RWPE2 (cell line): ENCODE data around the gene AGBL3.
"Not testable (repeated sequence)": the region's sequence is repeated elsewhere in the genome, so short reads cannot be mapped to it uniquely, and the experiment has no call there.

Experiments used
- ATAC-seq: fragments of 200-7000 bp; cut with Tn5 transposase; 3 replicates; pipeline ENCODE4 v1.9.1; 2021; ENCODE audit warnings: low read depth
- DNase-seq: peaks from one replicate; pipeline ENCODE4 v3.0.0-alpha.2; 2020; ENCODE audit warnings: low spot score
- H3K27ac ChIP-seq: fragments of 450-650 bp; 2 replicates; pipeline ENCODE4 v1.5.1; 2017; ENCODE audit warnings: mild to moderate bottlenecking; ENCODE audit not compliant: poor library complexity, severe bottlenecking
- H3K27me3 ChIP-seq: fragments of 250-450 bp; sonication (Bioruptor Pico); 2 replicates; pipeline ENCODE4 v1.5.1; 2021; ENCODE audit warnings: mild to moderate bottlenecking, moderate library complexity; ENCODE audit not compliant: insufficient read depth, poor library complexity, severe bottlenecking
- H3K36me3 ChIP-seq: fragments of 250-450 bp; sonication (Bioruptor Pico); 2 replicates; pipeline ENCODE4 v1.5.1; 2020; ENCODE audit warnings: low read depth, mild to moderate bottlenecking, moderate library complexity
- H3K4me1 ChIP-seq: fragments of 250-450 bp; sonication (Bioruptor Pico); 2 replicates; pipeline ENCODE4 v1.5.1; 2021; ENCODE audit warnings: mild to moderate bottlenecking, moderate library complexity; ENCODE audit not compliant: insufficient read depth, poor library complexity, severe bottlenecking
- H3K4me3 ChIP-seq: fragments of 250-450 bp; sonication (Bioruptor Pico); 2 replicates; pipeline ENCODE4 v1.5.1; 2021; ENCODE audit warnings: mild to moderate bottlenecking, moderate library complexity; ENCODE audit not compliant: severe bottlenecking
- H3K9me3 ChIP-seq: fragments of 250-450 bp; sonication (Bioruptor Pico); 2 replicates; pipeline ENCODE4 v1.5.1; 2021; ENCODE audit warnings: mild to moderate bottlenecking, moderate library complexity; ENCODE audit not compliant: severe bottlenecking
- CTCF ChIP-seq: fragments of 450-650 bp; IDR thresholded peaks from one replicate; pipeline ENCODE4 v1.5.1; 2017; ENCODE audit warnings: mild to moderate bottlenecking, moderate library complexity; ENCODE audit not compliant: poor library complexity, severe bottlenecking

Gene AGBL3

GRCh38 chr7:135114622-135115021, 128.3 kb downstream of the AGBL3 start:
- Histone ChIP-seq H3K4me1 (no peaks in the 10 kb centered on the region), H3K27me3 (no peaks in the 10 kb centered on the region), H3K36me3 (no peaks in the 10 kb centered on the region), H3K9me3 (no peaks in the 10 kb centered on the region), H3K27ac (no peak overlapping the region), H3K4me3 (no peak overlapping the region)
- ATAC-seq (no peak), DNase-seq (no peak)
- no peak for TF ChIP-seq CTCF

- Histone ChIP-seq H3K4me1 (no peaks in the 10 kb centered on the region), H3K9me3 (peaks cover 8% of the 10 kb centered on the region), H3K27ac (no peak overlapping the region), H3K36me3 (no peaks in the 10 kb centered on the region), H3K4me3 (no peak overlapping the region), H3K27me3 (no peaks in the 10 kb centered on the region)
- no peak for TF ChIP-seq CTCF
- DNase-seq (no peak), ATAC-seq (no peak)
Observed at GRCh38 chr7:135117096-135117495, 130.8 kb downstream of the AGBL3 start.

GRCh38 chr7:135121868-135122267, 135.6 kb downstream of the AGBL3 start:
- Histone ChIP-seq H3K4me3 (no peak overlapping the region), H3K27ac (no peak overlapping the region), H3K4me1 (no peaks in the 10 kb centered on the region), H3K27me3 (no peaks in the 10 kb centered on the region), H3K9me3 (peaks cover 8% of the 10 kb centered on the region), H3K36me3 (no peaks in the 10 kb centered on the region)
- no peak for DNase-seq
- no peak for ATAC-seq
- TF ChIP-seq CTCF: no peak

- not testable (repeated sequence) for H3K4me1 ChIP-seq, H3K27me3 ChIP-seq, H3K36me3 ChIP-seq, H3K27ac ChIP-seq, H3K4me3 ChIP-seq, DNase-seq, ATAC-seq, H3K9me3 ChIP-seq
Observed at GRCh38 chr7:135124631-135125030, 138.3 kb downstream of the AGBL3 start.

GRCh38 chr7:135128931-135129330, 142.6 kb downstream of the AGBL3 start:
- H3K4me3 ChIP-seq: no peak overlapping the region
- DNase-seq (no peak), ATAC-seq (no peak)
- H3K9me3 ChIP-seq: no peaks in the 10 kb centered on the region
- H3K4me1 ChIP-seq: no peaks in the 10 kb centered on the region
- no peaks in the 10 kb centered on the region for H3K36me3 ChIP-seq
- no peak overlapping the region for H3K27ac ChIP-seq
- no peak for TF ChIP-seq CTCF
- H3K27me3 ChIP-seq: no peaks in the 10 kb centered on the region
